HG03432 (cell line): ENCODE data around the gene CD1B.
"Not testable (repeated sequence)": the region's sequence is repeated elsewhere in the genome, so short reads cannot be mapped to it uniquely, and the experiment has no call there.

Experiments used
- ATAC-seq: cut with Tn5 transposase; IDR thresholded peaks from one replicate; pipeline ENCODE4 v1.9.1; 2021; ENCODE audit warnings: mild to moderate bottlenecking, moderate library complexity; ENCODE audit not compliant: unreplicated experiment

CD1B gene

GRCh38 chr1:158331481-158332150 lies at the start of gene CD1B:
Gene CD1B (minus strand): TSS chr1:158331531. CDS start chr1:158331423, 108 bp downstream.
- no peak for ATAC-seq

- ATAC-seq, result no peak
These were observed 43.5 kb upstream of the CD1B start for GRCh38 chr1:158374860-158375259.

GRCh38 chr1:158374101-158374500 lies 42.8 kb upstream of the CD1B start:
- ATAC-seq, result not testable (repeated sequence)

- ATAC-seq, result peak; percentile 99
These were observed 40.0 kb upstream of the CD1B start for GRCh38 chr1:158371188-158371953.

GRCh38 chr1:158366783-158367182 lies 35.5 kb upstream of the CD1B start:
- ATAC-seq, result no peak

- no peak for ATAC-seq
These were observed 31.6 kb upstream of the CD1B start for GRCh38 chr1:158362941-158363340.

GRCh38 chr1:158362482-158362881 lies 31.2 kb upstream of the CD1B start:
- no peak for ATAC-seq

GRCh38 chr1:158357441-158357840 lies 26.1 kb upstream of the CD1B start:
- ATAC-seq, result no peak

- ATAC-seq, result no peak
These were observed 25.3 kb upstream of the CD1B start for GRCh38 chr1:158356616-158357015.

GRCh38 chr1:158355773-158356285 lies 24.5 kb upstream of the CD1B start:
- no peak for ATAC-seq

GRCh38 chr1:158354255-158354654 lies 22.9 kb upstream of the CD1B start:
- no peak for ATAC-seq

GRCh38 chr1:158353303-158354075 lies 22.2 kb upstream of the CD1B start, which contains the start of gene CD1E:
Gene CD1E (plus strand): TSS chr1:158353894. CDS start chr1:158353989, 95 bp downstream.
- no peak for ATAC-seq

GRCh38 chr1:158348946-158349345 lies 17.6 kb upstream of the CD1B start:
- ATAC-seq, result not testable (repeated sequence)

GRCh38 chr1:158336413-158336812 lies 5.1 kb upstream of the CD1B start:
- not testable (repeated sequence) for ATAC-seq

- ATAC-seq, result no peak
These were observed 3.8 kb upstream of the CD1B start for GRCh38 chr1:158335213-158335532.

- ATAC-seq, result no peak
These were observed 3.3 kb upstream of the CD1B start for GRCh38 chr1:158334526-158335212.

- ATAC-seq, result no peak
These were observed 2.2 kb upstream of the CD1B start for GRCh38 chr1:158333405-158334155.

GRCh38 chr1:158331106-158331425 lies 265 bp downstream of the CD1B start:
- no peak for ATAC-seq

- no peak for ATAC-seq
These were observed 783 bp downstream of the CD1B start for GRCh38 chr1:158330391-158331105.

- ATAC-seq, result no peak
These were observed 1.6 kb downstream of the CD1B start for GRCh38 chr1:158329733-158330132.
